Stimulated activated naive B cell treated with anti-CD40 and anti-IgM and Interleukin-4, amounts not matched to agents 10 μg/mL and 1 μg/mL and 100 μg/mL, for 72 hours (primary cell): ENCODE data around the gene OPN1LW.
"Not testable (repeated sequence)": the region's sequence is repeated elsewhere in the genome, so short reads cannot be mapped to it uniquely, and the experiment has no call there.

Source experiments
- ATAC-seq, 2 donors: fragments of 150-1000 bp; cut with Tn5 transposase; replicated peaks; 2 replicates each; pipeline ENCODE4 v1.10.0; 2021; ENCODE audit warnings: moderate library complexity in 1 of 2
- DNase-seq: peaks from one replicate; pipeline ENCODE4 v3.0.0; 2021
- H3K27ac Mint-ChIP-seq: one replicate; pipeline ENCODE4 v1.8.0; 2022; ENCODE audit warnings: mild to moderate bottlenecking, mixed read lengths
- H3K27me3 Mint-ChIP-seq, 2 donors: one replicate each; pipeline ENCODE4 v1.8.0; 2022; ENCODE audit warnings: mixed read lengths in 2 of 2
- H3K36me3 Mint-ChIP-seq, 2 donors: one replicate each; pipeline ENCODE4 v1.8.0; 2022; ENCODE audit warnings: mixed read lengths in 2 of 2, mild to moderate bottlenecking in 1 of 2
- H3K4me1 Mint-ChIP-seq, 2 donors: one replicate each; pipeline ENCODE4 v1.8.0; 2022; ENCODE audit warnings: mixed read lengths in 2 of 2, mild to moderate bottlenecking in 1 of 2
- H3K4me3 Mint-ChIP-seq, 2 donors: one replicate each; pipeline ENCODE4 v1.8.0; 2022; ENCODE audit warnings: mild to moderate bottlenecking in 2 of 2, mixed read lengths in 2 of 2, moderate library complexity in 1 of 2
- H3K9me3 Mint-ChIP-seq, 2 donors: one replicate each; pipeline ENCODE4 v1.8.0; 2022; ENCODE audit warnings: mixed read lengths in 2 of 2, mild to moderate bottlenecking in 1 of 2

OPN1LW gene

DNA sequence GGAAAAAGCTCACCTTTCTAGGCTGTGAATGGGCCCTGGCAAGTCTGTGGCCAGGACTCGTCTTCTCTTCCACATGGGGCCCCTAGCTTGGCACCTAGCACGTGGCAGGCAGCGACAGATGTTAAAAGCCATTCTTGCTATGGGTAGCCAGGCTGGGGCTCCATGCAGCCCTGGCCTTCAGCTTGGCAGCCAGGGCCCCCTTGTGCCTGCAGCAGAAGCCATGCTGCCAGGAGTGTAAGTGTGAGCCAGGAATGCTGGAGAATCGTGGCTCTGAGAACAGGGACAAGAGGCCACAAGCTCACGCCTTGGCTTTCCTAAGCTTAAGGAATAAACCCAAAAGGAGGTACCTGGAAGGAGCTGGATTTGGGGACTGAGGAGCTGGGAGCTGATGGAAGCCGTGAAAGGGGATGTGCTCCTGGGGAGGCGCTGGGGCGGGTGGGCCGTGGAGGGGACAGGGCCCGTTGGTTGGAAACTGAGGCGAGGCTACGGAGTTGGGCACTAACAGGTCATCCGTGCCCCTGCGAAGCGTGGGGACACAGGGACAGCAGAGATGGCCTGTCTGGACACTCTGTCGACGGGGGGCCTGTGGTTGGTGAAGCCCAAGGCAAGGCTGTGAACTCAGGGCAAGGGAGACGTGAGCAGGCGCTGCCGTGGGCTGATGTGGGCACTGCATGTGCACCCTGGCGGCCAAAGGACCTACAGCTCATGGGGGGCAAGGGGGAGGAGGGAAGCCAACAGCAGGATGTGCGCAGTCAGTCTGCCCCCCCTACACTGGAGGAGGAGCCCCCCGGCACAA is 895 bp upstream of the OPN1LW start:
- Mint-ChIP-seq H3K4me1 (peaks cover 0 to 2% of the 10 kb centered on the region in 2 donors), H3K9me3 (no peaks in the 10 kb centered on the region), H3K4me3 (no peak overlapping the region), H3K36me3 (no peaks in the 10 kb centered on the region), H3K27ac (no peak overlapping the region), H3K27me3 (no peaks in the 10 kb centered on the region)
- no peak for ATAC-seq
- DNase-seq, result no peak

GRCh38 chrX:154151030-154151429 is 7.0 kb downstream of the OPN1LW start:
- not testable (repeated sequence) for H3K9me3 Mint-ChIP-seq, H3K27ac Mint-ChIP-seq, H3K27me3 Mint-ChIP-seq, DNase-seq, H3K4me3 Mint-ChIP-seq, H3K36me3 Mint-ChIP-seq, H3K4me1 Mint-ChIP-seq, ATAC-seq

DNA sequence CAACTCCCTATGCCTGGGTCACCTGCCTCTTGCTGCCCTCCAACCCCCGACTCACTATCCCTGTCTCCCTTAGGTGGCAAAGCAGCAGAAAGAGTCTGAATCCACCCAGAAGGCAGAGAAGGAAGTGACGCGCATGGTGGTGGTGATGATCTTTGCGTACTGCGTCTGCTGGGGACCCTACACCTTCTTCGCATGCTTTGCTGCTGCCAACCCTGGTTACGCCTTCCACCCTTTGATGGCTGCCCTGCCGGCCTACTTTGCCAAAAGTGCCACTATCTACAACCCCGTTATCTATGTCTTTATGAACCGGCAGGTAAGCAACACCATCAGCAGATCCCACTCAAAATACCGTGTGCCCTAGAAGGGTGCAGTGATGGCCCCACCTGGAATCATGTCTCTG is 12.2 kb downstream of the OPN1LW start:
- H3K9me3 Mint-ChIP-seq, ATAC-seq, DNase-seq, H3K4me3 Mint-ChIP-seq, H3K36me3 Mint-ChIP-seq, H3K4me1 Mint-ChIP-seq, H3K27me3 Mint-ChIP-seq, H3K27ac Mint-ChIP-seq: not testable (repeated sequence)

- not testable (repeated sequence) for H3K27ac Mint-ChIP-seq, DNase-seq, H3K9me3 Mint-ChIP-seq, ATAC-seq, H3K27me3 Mint-ChIP-seq, H3K36me3 Mint-ChIP-seq, H3K4me1 Mint-ChIP-seq, H3K4me3 Mint-ChIP-seq
Measured at GRCh38 chrX:154157207-154157606, 13.2 kb downstream of the OPN1LW start.

GRCh38 chrX:154159345-154159744 is 15.3 kb downstream of the OPN1LW start:
- not testable (repeated sequence) for H3K9me3 Mint-ChIP-seq, H3K27ac Mint-ChIP-seq, H3K4me3 Mint-ChIP-seq, H3K4me1 Mint-ChIP-seq, H3K36me3 Mint-ChIP-seq, ATAC-seq, H3K27me3 Mint-ChIP-seq, DNase-seq

GRCh38 chrX:154164902-154165301 is 20.9 kb downstream of the OPN1LW start:
- H3K27ac Mint-ChIP-seq, DNase-seq, H3K4me3 Mint-ChIP-seq, H3K9me3 Mint-ChIP-seq, H3K36me3 Mint-ChIP-seq, H3K27me3 Mint-ChIP-seq, H3K4me1 Mint-ChIP-seq, ATAC-seq: not testable (repeated sequence)

GRCh38 chrX:154168384-154168783 is 24.3 kb downstream of the OPN1LW start:
- H3K27ac Mint-ChIP-seq, DNase-seq, H3K4me1 Mint-ChIP-seq, H3K9me3 Mint-ChIP-seq, H3K27me3 Mint-ChIP-seq, H3K36me3 Mint-ChIP-seq, H3K4me3 Mint-ChIP-seq, ATAC-seq: not testable (repeated sequence)

DNA sequence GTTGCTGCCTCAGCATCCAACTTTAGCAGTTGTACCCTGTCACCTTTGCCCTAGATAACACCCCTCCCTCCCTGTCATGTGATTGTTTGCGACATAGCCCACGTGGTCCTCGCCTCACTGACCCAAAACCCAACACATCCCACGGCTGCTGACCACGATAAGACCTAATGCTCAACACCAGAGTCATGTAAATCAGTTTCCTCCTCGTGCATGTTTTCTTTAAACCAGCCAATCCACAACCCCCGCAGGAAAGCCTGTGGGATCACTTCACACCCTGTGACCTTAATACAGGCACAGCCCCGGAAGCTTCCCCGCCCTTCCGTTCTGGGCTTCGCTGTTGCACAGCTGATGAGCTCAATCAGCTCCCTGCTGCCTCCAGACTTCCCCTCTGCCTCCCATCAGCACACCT is 28.5 kb downstream of the OPN1LW start:
- not testable (repeated sequence) for H3K4me3 Mint-ChIP-seq
- ATAC-seq, result peak; percentile 97 to 99

GRCh38 chrX:154174356-154174755 is 30.3 kb downstream of the OPN1LW start:
- not testable (repeated sequence) for H3K27ac Mint-ChIP-seq, ATAC-seq, H3K36me3 Mint-ChIP-seq, H3K9me3 Mint-ChIP-seq, H3K4me3 Mint-ChIP-seq, DNase-seq, H3K4me1 Mint-ChIP-seq, H3K27me3 Mint-ChIP-seq

More for the DNA sequence above, 28.5 kb downstream of the OPN1LW start:
- not testable (repeated sequence) for H3K27me3 Mint-ChIP-seq, H3K9me3 Mint-ChIP-seq, H3K36me3 Mint-ChIP-seq, H3K27ac Mint-ChIP-seq, DNase-seq, H3K4me1 Mint-ChIP-seq

DNA sequence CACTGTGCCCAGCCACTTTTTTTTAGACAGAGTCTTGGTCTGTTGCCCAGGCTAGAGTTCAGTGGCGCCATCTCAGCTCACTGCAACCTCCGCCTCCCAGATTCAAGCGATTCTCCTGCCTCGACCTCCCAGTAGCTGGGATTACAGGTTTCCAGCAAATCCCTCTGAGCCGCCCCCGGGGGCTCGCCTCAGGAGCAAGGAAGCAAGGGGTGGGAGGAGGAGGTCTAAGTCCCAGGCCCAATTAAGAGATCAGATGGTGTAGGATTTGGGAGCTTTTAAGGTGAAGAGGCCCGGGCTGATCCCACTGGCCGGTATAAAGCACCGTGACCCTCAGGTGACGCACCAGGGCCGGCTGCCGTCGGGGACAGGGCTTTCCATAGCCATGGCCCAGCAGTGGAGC is 38.3 kb downstream of the OPN1LW start, which contains the start of gene OPN1MW:
Gene OPN1MW (plus strand): TSS at position 301 of the 400 bp plus-strand sequence. CDS start 82 bp downstream, at position 383.
- not testable (repeated sequence) for H3K9me3 Mint-ChIP-seq, DNase-seq, H3K4me3 Mint-ChIP-seq, ATAC-seq, H3K36me3 Mint-ChIP-seq, H3K27me3 Mint-ChIP-seq, H3K4me1 Mint-ChIP-seq, H3K27ac Mint-ChIP-seq

DNA sequence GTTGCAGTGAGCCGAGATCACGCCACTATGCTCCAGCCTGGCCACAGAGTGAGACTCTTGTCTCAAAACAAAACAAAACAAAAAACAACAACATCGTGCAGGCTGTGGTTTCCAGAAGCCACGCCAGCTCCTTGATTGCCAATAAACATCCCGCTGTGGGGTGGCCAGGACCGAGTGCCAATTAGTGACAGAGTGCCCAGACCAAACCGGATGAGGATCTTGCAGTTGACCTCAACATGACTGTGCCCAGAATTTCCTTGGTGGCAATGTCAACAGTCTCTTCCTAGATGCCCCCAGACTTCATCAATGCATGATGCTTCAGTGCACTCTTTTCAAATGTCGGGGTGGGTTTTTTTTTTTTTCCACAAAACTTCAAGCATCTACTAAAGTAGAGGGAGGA is 39.8 kb downstream of the OPN1LW start:
- H3K4me1 Mint-ChIP-seq, H3K9me3 Mint-ChIP-seq, ATAC-seq, H3K4me3 Mint-ChIP-seq, H3K36me3 Mint-ChIP-seq, H3K27me3 Mint-ChIP-seq, DNase-seq, H3K27ac Mint-ChIP-seq: not testable (repeated sequence)

GRCh38 chrX:154192846-154193245 is 48.8 kb downstream of the OPN1LW start:
- not testable (repeated sequence) for H3K27me3 Mint-ChIP-seq, H3K4me1 Mint-ChIP-seq, H3K27ac Mint-ChIP-seq, H3K9me3 Mint-ChIP-seq, DNase-seq, H3K4me3 Mint-ChIP-seq, H3K36me3 Mint-ChIP-seq, ATAC-seq

- H3K9me3 Mint-ChIP-seq, H3K27me3 Mint-ChIP-seq, ATAC-seq, H3K4me1 Mint-ChIP-seq, H3K27ac Mint-ChIP-seq, H3K4me3 Mint-ChIP-seq, H3K36me3 Mint-ChIP-seq, DNase-seq: not testable (repeated sequence)
Measured at GRCh38 chrX:154194316-154194715, 50.3 kb downstream of the OPN1LW start.

DNA sequence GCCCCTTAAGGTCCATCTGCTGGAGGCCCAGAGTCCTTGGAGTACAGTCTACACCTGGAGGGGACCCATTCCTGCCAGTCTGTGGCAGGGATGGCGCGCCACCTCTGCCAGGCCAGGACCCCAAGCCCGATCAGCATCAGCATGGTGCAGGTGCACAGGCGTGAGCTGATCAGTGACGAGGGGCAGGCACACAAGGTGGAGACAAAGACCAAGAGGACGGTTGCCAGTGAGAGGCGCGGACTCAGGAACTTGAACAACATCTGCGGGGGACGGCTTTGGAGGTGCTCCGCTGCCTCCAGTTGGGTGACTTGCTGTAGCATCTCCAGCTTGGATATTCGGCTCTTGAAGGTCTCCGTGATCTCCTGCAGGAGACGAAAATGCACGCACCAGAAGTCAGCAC is 52.4 kb downstream of the OPN1LW start:
- H3K36me3 Mint-ChIP-seq, H3K4me3 Mint-ChIP-seq, ATAC-seq, H3K27ac Mint-ChIP-seq, H3K27me3 Mint-ChIP-seq, DNase-seq, H3K4me1 Mint-ChIP-seq, H3K9me3 Mint-ChIP-seq: not testable (repeated sequence)
